Stimulated activated CD4-positive, alpha-beta T cell treated with anti-CD3 and anti-CD28 coated beads, Interleukin-1b, Interleukin-23, amount 100 ng/mL, for 1 hour (primary cell): ENCODE data around the gene CACNA1F.

Experiments
- DNase-seq, 2 donors: peaks; one replicate each; pipeline ENCODE4 v3.0.0-alpha.2; 2020; ENCODE audit warnings: low read depth in 2 of 2

CACNA1F gene

DNA sequence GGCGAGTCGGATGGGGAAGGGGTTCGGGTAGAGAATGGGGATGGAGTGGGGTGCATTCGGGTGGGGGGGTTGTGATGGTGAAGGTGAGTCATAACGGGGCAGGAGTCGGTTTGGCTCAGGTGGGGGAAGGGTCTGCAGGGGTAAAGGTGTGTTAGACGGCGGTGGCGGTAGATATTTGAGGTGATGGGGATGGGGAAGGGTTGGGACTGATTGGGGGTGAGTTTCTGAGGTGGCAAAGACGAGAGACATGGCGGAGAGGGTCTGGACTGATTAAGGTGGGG lies 33.9 kb downstream of the CACNA1F start:
- no peak for DNase-seq

DNA sequence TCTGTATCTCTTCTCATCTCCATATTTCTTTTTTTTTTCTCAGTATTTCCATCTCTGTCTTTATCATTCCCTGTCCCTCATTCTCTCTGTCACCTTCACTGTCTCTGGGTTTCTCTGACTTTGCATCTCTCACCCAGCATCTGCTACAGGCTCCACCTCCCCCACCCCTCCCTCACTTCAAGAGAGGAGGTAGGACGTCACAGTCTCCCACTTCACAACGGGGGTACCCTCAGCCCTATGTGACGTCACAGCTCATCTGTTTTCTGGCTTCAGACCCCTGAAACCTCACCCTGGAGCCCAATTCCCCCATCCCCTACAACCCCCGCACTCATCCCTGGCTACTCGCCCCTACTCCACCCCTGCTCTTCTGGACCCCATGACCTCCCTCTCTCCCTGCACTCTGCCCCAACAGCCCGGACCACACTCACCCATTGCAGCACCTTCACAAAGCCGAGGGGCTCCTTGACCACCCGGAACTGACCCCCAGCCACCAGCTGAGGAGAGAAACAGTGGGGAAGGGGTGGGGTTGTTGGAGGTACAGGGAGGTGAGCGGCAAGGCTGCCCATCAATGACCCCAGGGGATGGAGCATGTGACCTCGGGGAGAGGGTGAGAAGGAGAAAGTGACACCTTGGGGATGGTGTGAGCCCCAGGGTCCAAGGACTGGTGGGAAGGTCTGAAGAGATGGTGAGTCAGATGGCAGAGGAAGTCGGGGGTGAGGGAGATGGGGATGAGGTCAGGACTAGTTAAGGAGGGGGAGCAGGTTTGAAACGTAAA lies 34.4 kb downstream of the CACNA1F start:
- no peak for DNase-seq

DNA sequence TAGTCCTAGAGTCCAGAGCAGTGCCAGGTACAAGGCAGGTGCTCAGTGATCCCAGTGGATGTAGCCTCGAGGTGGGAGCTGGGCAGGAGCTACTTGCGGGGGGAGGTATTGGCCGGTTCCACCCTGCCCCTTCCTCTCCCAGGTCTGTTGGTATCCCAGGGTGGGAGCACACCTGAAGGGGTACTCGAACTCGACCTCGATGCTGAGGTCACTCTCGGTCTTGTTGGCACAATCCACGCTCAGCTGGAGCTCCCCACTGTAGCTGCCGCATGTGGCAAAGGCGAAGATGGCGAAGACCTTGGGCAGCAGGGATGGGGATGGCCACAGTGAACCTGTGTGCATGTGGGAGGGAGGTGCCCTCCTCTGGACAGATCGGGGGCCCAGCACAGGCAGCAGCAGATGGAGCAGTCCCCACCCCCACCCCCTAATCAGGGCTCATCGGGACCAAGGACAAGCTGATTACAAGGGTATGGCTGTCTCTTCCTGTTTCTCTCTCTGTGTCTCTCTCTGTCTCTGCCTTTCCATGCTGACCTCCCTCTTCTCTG lies 35.5 kb downstream of the CACNA1F start:
- DNase-seq, result no peak

GRCh38 chrX:49193542-49193964 lies 39.6 kb downstream of the CACNA1F start:
- DNase-seq, result no peak

GRCh38 chrX:49192722-49193328 lies 40.3 kb downstream of the CACNA1F start:
- DNase-seq, result no peak

DNA sequence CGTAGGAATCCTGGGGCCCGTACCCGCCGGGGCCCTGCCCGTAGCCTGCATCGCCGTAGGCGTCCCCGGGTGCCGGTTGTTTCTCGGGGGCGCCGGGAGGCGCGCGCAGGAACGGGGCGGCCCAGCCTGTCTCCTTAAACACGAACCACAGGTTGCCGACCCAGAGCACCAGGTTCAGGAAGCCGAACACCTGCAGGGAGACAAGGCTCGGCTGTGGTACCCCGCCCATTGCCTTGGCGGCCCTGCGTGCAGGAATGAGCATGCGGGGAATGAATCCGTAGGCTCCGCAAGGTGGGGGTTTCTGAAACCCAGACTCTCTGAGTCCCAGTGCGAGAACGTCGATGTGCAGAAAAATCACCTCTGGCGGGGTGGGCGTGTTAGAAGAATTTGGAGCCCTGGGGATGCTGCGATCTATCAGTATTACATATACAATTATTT lies 41.5 kb downstream of the CACNA1F start:
- DNase-seq, result no peak

DNA sequence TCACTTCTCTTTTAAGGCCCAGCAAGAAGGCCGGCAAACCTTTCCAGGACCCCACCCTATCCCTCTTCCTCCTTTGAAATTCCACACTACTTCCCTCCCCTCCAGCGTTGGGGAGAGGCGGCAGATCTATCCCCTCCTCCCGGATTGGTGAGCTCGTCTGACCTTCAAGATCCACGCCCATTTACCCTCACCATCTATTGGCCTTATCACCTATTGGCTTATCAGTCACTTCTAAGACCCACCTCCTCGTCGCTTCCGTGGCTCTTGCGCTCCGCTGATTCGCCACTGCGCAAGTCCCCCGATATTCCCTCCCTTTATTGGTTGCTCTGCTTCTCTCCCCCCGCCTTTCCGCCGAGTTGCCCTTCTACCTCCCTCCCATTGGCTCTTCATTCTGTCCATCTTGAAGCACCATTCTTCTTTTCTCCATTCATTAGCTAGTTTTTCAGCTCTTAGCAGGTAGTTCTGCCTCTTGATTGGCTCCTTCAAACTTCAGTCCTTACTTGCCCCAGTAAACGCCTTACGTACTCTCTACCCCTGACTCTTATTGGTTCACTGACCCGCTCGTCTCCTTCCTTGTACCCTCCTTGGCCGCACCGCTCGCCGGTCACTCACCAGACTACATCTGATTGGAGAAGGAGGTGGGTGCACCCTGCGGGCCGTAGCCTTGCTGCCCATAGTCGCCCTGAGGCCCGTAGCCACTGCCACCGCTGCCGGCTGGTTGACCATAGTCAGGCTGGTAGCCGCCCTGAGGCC lies 42.1 kb downstream of the CACNA1F start:
- DNase-seq, result peak in 1 of 2 donors; percentile 72

- no peak for DNase-seq
These were observed 43.5 kb downstream of the CACNA1F start for GRCh38 chrX:49189606-49190005.

DNA sequence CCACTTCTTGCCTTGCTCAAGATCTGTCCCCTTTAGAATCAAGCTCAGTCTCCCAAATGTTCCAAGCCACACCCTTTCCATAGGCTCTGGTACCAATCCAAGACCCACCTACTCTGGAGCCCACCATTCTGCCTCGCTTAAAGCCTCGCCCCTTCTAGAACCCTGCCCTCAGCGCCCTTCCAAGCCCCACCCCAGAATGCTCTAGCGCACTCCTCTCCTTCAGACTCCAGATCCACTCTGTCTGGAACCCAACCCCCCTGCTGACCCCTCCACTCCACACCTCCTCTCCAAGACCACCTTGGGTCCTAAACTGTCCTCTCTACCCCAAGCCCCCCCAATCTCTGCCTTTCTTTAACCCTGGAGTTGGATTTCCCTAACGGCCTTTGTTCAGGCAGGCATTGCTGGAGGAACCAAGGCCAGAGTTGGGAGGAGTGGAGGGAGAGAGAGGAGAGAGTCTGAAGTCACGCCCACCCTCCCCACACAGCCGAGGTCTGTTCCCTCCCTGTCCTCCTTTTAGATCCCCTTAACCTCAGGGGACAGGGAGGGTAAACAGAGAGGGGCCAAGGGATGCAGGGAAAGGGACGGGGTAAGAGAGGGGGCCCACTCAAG lies 44.6 kb downstream of the CACNA1F start:
- no peak for DNase-seq

GRCh38 chrX:49187526-49187925 lies 45.6 kb downstream of the CACNA1F start:
- DNase-seq, result no peak

DNA sequence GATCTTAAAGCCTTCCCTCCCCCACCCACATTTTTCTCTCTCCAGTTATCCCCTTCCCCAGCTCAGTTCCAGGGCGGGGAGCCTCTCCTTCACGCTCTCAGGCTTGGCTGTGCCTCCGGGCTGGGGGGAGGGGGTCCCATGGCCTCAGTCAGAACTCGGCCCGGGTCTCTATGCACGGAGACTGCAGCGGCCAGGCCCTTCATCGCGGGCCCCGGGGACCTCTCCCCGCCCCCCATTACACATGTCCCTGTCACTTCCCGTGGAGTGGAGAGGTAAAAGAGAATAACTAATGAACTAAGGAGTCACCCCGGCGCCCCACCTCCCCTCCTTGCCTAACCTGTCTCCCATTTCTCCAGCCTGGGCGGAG lies 46.1 kb downstream of the CACNA1F start:
- no peak for DNase-seq

GRCh38 chrX:49186125-49187027 lies 46.8 kb downstream of the CACNA1F start, which contains the start of gene PRICKLE3:
PRICKLE3 (minus strand) TSS chrX:49186373; CDS start chrX:49186297, 76 bp downstream.
- DNase-seq, result no peak

DNA sequence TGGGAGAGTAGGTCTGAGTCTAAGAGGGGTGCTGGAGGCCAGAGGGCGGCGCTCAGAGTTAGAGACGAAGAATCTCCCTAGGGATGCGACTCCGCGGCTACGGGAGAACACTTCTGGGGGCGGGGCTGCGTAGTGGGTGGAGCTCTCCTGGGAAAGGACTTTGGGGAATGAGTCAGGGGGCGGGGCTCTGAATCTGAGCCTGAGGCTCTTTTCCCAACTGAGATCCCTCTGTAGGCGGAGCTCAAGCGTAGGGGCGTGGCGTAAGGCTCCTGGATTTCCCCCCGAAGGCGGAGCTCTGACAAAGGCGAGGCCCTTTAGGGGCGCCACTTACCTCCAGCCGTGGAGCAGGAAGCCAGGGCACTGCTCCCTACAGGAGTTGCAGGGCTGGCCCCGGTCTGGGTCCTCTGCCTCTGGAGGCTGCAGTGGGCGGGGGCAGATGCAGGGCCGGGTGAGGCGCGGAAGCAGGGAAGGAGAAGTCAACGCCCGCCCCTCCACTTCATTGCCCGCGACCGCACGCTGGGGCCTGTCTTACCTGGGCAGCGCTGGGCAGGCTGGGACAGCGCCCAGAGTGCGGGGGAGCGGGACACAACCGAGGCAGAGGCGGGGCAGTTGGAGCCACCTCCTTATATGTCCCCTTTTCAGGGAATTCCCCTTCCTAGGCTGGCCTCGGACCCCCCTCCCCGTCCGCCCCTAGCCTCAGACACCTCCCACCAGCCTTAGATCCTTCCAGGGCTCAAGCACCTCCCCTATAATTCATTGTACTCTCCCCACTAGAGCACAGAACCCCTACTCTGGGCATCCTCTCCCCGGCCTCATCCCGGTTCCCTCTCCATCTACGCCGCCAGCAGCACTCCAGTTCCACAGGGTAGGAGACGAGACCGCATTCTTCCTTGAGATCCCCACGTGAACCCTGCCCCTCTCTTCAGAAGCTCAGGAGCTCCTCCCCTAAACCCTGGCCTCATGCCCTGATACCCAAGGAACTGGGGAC lies 48.6 kb downstream of the CACNA1F start:
- no peak for DNase-seq

- no peak for DNase-seq
These were observed 49.3 kb downstream of the CACNA1F start for GRCh38 chrX:49183701-49184281.

- DNase-seq, result no peak
These were observed 53.8 kb downstream of the CACNA1F start for GRCh38 chrX:49179358-49179757.

DNA sequence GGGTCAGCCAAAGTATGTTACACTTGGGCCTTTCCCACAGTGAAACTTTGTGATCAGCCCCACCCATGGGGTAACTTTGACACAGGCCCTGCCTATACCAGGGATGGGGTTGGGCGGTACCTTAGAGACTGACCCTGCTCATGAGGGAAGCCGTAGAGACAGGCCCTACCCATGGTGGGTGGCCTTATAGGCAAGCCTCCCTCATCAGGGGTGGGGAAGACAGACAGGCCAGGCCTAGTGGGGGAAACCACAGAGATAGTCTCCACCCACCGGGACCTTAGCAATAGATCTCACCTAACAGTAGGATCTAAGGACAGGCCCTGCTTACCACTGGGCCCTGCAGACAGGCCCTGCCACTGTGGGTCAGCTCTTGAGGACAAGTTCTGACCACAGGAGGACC lies 54.6 kb downstream of the CACNA1F start:
- DNase-seq, result no peak

DNA sequence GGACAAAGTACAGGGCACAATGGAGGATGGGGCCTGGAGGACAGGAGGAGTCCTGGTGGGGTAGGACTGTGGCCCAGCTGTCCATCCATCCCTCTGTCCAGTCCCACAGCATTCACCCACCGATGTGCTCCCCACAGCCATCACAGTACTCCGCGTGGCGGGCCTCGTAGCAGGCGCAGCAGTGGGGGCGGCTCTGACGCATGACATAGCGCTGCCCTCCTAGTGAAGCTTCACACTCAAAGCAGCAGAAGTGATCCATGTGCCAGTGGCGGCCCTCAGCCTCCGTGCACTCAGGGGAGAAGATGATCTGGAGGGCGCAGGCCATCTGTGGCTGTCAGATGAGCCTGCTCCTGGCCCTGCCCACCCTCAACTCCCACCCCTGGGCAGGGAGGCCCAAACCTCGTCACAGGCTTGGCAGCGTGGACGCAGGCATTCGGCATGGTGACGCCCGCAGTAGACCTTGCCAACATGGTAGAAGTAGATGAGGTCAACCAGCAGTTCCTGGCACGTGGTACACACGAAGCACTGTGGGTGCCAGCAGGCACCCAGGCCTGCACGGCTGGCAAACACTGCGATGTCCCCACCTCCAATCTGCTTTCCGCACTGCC lies 55.2 kb downstream of the CACNA1F start:
- DNase-seq, result no peak

DNA sequence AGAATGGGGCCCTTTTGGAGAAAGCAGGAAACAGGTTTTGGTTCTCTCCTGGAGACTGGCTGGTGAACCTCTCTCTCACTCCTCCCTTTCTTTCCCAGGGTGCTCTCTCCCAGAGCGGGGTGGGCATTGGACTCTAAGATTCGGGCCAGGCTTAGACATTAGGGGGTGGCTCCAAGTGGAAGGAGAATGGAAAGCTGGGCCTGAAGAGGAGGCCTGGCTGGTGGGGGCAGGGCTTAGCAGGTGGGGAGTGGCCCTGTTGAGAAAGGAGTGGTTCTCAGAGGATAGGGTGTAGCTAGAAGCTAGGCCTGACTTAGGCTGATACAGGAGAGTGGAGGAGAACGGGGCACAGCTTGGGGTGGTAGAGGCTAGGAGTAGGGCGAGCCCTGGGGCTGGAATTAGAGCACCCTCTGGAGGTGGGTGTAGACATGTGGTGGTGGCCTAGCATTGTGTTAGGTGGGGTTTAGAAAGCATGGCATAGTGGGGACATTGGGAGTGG lies 55.8 kb downstream of the CACNA1F start:
- no peak for DNase-seq
